Measurements from ENCODE around the gene NOD2.

- no peak for TF ChIP-seq GATA3 (IDR thresholded peaks at IDR 0.05; ENCODE audit: low read depth, low read length)
- TF ChIP-seq GATA2 (IDR thresholded peaks at IDR 0.05; ENCODE audit: low read depth, low read length), result no peak
Observed at GRCh38 chr16:50719401-50720337, 26.3 kb downstream of the NOD2 start.

Data from SH-SY5Y (cell line).